Ovary (tissue), 9 donors: Measurements from ENCODE around the gene SH3PXD2B. TPM values are rescaled to one million over a fixed set of nuclear protein-coding genes. Genes with fewer than 3 reads are reported as not detected.
A peak's percentile ranks its signal among the peaks of the same experiment; 100 is the strongest.

Experiments
- DNase-seq, 5 donors: peaks; one replicate each; pipeline ENCODE4 v3.0.0-alpha.2; 2019 to 2020
- H3K27ac ChIP-seq, 2 donors: fragments of 200-600 bp; one replicate each; pipeline versions ENCODE4 v1.5.1 to v1.8.0; 2019 to 2022
- H3K27me3 ChIP-seq: fragments of 200-600 bp; one replicate; pipeline ENCODE4 v1.8.0; 2022
- H3K36me3 ChIP-seq: fragments of 200-600 bp; sonication (generic); one replicate; pipeline ENCODE4 v1.5.1; 2019
- H3K4me1 ChIP-seq: one replicate; pipeline ENCODE4 v1.8.1; 2013; ENCODE audit warnings: mild to moderate bottlenecking, moderate library complexity; ENCODE audit not compliant: insufficient read depth
- H3K4me3 ChIP-seq: fragments of 200-600 bp; sonication (generic); one replicate; pipeline ENCODE4 v1.5.1; 2017
- H3K9me3 ChIP-seq, 2 donors: fragments of 200-600 bp in 1 of 2; sonication (generic) in 1 of 2; one replicate each; pipeline versions ENCODE4 v1.5.1 to v1.8.1; 2013 to 2019; ENCODE audit warnings: mild to moderate bottlenecking in 1 of 2, moderate library complexity in 1 of 2
- EP300 ChIP-seq: sonication (generic); formaldehyde crosslinking; IDR thresholded peaks from one replicate; pipeline ENCODE4 v1.6.1; 2017; ENCODE audit warnings: antibody characterized with exemption
- POLR2A ChIP-seq: fragments of 450-650 bp; IDR thresholded peaks from one replicate; pipeline ENCODE4 v1.6.1; 2017; ENCODE audit warnings: antibody characterized with exemption, mild to moderate bottlenecking, moderate library complexity
- WGBS, 3 donors: extraction: QIAGEN DNeasy Blood & Tissue Kit in 1 of 3; methylation state at CpG; one replicate each; pipeline versions ENCODE4 v1.1.5 to v1.1.7; 2013 to 2017; 5-methylcytosine and 5-hydroxymethylcytosine counted together
- intact Hi-C, 4 donors: fragments of 100-400 bp; cut with DNase I; formaldehyde crosslinking; loops; one replicate each; pipeline versions ENCODE4 v1.11.0 to v1.15.1; 2022 to 2023
- polyA plus RNA-seq, 2 donors: library from polyadenylated mRNA; stranded (reverse); fragments of 200-250 nt in 1 of 2; fragments of 350-450 nt in 1 of 2; fragmentation: Illumina TruSeq in 1 of 2; extraction: RNeasy Lipid Tissue Mini Kit (QIAGEN cat#74804) in 1 of 2; gene quantifications; one replicate each; pipeline ENCODE4 v1.2.3, GENCODE V29; 2013 to 2014
- total RNA-seq, 7 donors: library from RNA; depleted of rRNA in 2 of 7; stranded (reverse); fragments of >200 nt in 2 of 7; fragmentation: NEBNext Ultra II Directional in 3 of 7; extraction: Animal tissue kit (Norgen Biotek cat#: 25700) in 3 of 7; gene quantifications; one replicate each; pipeline versions ENCODE4 v1.1.0 to v1.2.4, GENCODE V29; 2016 to 2023
- TF ChIP-seq, protein P1 (sequence below), 3 donors: fragments of 450-650 bp in 2 of 3; fragments of 200-600 bp in 1 of 3; IDR thresholded peaks; one replicate each; pipeline versions ENCODE4 v1.5.1 to v1.8.0; 2016 to 2022; ENCODE audit warnings: antibody characterized with exemption in 3 of 3, mild to moderate bottlenecking in 1 of 3
- donor health status: DM: no; HTN: no; CAD: no; lungs with moderate emphysema.
- donor health status: DM: no; HTN: no; CAD: no.
- donor health status: Bipolar disorder and iron deficiency.
- donor health status: DM: yes; HTN: yes; CAD: no.
- donor health status: DM: no; HTN: no; CAD: no.
- donor health status: DM: yes; HTN: yes; CAD: no.

SH3PXD2B gene
- total and polyA plus RNA-seq, 9 donors = 13.0 to 71.8 (median 49.9) TPM

DNA sequence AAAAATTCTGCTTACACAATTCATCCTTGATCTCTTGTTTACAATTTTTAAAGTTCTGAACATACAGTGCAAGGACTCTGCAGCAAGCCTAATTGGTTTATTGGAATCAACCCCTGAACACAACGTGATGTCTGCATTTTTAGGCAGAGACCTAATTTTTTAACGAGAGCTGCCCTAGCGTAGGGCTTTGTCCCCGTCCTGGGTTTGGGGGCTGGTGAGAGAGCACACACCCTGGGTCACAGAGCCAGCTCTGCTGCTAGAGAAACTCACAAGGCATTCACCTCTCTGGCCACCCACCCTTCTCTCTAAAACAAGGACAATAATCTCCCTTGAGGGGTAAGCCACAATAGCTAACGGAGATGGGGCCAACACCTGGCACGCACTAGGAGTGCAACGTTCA, 28.2 kb downstream of the SH3PXD2B start:
- DNase-seq = peak in 1 of 5 donors; percentile 60

DNA sequence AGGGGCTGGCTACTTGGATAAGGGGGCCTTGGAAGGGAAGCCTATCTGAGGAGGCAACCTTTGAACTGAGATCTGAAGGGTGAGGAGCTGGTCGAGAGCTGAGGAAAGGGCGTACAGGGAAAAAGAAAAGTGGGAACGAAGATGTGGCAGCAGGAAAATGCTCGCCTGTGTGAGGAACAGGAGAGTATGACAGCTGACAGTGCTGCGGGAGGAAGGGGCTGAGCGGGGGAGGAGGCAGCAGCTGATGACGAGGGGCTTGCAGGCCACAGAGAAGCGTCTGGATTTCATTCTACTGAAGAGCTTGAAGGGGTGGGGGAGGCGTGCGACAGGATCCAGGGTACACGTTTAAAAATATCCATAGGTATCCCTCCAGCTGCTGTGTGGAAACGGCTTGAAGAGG, 28.9 kb downstream of the SH3PXD2B start:
- intact Hi-C loops = no loop called here
- 44 to 49% (median 47%) methylated on average over 12 of the region's 12 CpGs for WGBS, 3 donors
- Histone ChIP-seq H3K27ac (peak overlapping the region; percentile 78 to 89), H3K36me3 (no peaks in the 10 kb centered on the region), H3K4me3 (no peak overlapping the region), H3K27me3 (no peaks in the 10 kb centered on the region), H3K9me3 (no peaks in the 10 kb centered on the region), H3K4me1 (peaks cover 36% of the 10 kb centered on the region)
- TF ChIP-seq, protein P1, sequence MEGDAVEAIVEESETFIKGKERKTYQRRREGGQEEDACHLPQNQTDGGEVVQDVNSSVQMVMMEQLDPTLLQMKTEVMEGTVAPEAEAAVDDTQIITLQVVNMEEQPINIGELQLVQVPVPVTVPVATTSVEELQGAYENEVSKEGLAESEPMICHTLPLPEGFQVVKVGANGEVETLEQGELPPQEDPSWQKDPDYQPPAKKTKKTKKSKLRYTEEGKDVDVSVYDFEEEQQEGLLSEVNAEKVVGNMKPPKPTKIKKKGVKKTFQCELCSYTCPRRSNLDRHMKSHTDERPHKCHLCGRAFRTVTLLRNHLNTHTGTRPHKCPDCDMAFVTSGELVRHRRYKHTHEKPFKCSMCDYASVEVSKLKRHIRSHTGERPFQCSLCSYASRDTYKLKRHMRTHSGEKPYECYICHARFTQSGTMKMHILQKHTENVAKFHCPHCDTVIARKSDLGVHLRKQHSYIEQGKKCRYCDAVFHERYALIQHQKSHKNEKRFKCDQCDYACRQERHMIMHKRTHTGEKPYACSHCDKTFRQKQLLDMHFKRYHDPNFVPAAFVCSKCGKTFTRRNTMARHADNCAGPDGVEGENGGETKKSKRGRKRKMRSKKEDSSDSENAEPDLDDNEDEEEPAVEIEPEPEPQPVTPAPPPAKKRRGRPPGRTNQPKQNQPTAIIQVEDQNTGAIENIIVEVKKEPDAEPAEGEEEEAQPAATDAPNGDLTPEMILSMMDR (IDR thresholded peaks at IDR 0.05) = no peak
- no peak for TF ChIP-seq POLR2A
- TF ChIP-seq EP300 = no peak
- no peak for DNase-seq

More for the DNA sequence above, 28.2 kb downstream of the SH3PXD2B start:
- TF ChIP-seq EP300 (no peak), POLR2A (no peak)
- TF ChIP-seq, protein P1 (IDR thresholded peaks at IDR 0.05) = no peak
- 11 to 20% (median 15%) methylated on average over 7 of the region's 7 CpGs for WGBS, 3 donors
- H3K9me3 ChIP-seq = no peaks in the 10 kb centered on the region
- intact Hi-C loops = no loop called here
- peak overlapping the region; percentile 78 to 89 for H3K27ac ChIP-seq
- H3K4me3 ChIP-seq = no peak overlapping the region
- H3K36me3 ChIP-seq = no peaks in the 10 kb centered on the region
- peaks cover 33% of the 10 kb centered on the region for H3K4me1 ChIP-seq
- no peaks in the 10 kb centered on the region for H3K27me3 ChIP-seq

DNA sequence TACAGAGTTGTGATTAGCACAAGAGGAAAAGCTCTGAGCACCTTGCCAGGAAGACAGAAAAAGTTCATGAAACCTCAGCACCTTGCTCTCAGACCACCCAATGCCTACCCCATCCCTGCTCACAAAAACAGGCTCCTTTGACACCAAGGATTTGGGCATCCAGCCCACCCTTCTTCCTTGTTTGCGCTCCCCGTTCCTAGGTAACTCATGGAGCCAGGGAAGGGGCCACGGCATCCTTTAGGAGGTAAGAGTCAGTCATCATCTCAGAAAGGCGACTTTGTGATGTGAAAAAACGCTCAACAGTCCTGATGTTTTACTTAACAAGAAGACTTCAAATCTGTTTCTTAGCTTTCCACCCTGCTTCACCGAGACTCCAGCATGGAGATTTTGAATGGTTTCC, 29.5 kb downstream of the SH3PXD2B start:
- no peaks in the 10 kb centered on the region for H3K9me3 ChIP-seq
- no peak overlapping the region for H3K4me3 ChIP-seq
- DNase-seq = no peak
- TF ChIP-seq, protein P1 (IDR thresholded peaks at IDR 0.05) = no peak
- TF ChIP-seq EP300 (no peak), POLR2A (no peak)
- no peaks in the 10 kb centered on the region for H3K27me3 ChIP-seq
- intact Hi-C loops = no loop called here
- peak overlapping the region; percentile 78 to 89 for H3K27ac ChIP-seq
- H3K36me3 ChIP-seq = no peaks in the 10 kb centered on the region
- H3K4me1 ChIP-seq = peaks cover 32% of the 10 kb centered on the region
- WGBS, 3 donors = 72 to 93% (median 84%) methylated on average over 6 of the region's 6 CpGs

DNA sequence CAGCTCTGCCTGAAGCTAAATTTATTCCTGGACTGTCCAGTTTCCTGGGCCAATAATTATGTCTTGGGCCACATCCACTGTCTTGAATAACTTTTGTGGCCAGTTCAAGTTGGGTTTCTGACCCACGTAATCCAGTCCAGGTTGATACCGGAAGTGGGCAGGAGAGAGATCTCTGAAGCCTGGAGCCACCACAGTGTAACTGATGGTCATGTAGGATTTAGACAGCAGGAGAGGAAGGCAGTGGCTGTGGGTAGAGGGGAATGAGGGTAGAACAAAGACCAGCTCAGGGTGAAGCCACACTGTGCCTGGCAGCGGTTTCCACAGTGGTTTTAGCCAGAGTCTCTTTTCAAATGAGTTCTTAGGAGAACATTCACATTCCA, 30.2 kb downstream of the SH3PXD2B start:
- H3K36me3 ChIP-seq = no peaks in the 10 kb centered on the region
- TF ChIP-seq, protein P1 (IDR thresholded peaks at IDR 0.05) = no peak
- TF ChIP-seq EP300 = no peak
- no peak for TF ChIP-seq POLR2A
- H3K4me1 ChIP-seq = peaks cover 34% of the 10 kb centered on the region
- intact Hi-C loops = no loop called here
- no peak overlapping the region for H3K4me3 ChIP-seq
- DNase-seq = peak in 1 of 5 donors; percentile 20
- WGBS, 3 donors = 83 to 98% (median 94%) methylated on average over 3 of the region's 3 CpGs
- H3K27me3 ChIP-seq = no peaks in the 10 kb centered on the region
- H3K27ac ChIP-seq = peak overlapping the region; percentile 78 to 89
- H3K9me3 ChIP-seq = no peaks in the 10 kb centered on the region
